ENCODE results near the gene FAAH2.

FAAH2 gene

DNA sequence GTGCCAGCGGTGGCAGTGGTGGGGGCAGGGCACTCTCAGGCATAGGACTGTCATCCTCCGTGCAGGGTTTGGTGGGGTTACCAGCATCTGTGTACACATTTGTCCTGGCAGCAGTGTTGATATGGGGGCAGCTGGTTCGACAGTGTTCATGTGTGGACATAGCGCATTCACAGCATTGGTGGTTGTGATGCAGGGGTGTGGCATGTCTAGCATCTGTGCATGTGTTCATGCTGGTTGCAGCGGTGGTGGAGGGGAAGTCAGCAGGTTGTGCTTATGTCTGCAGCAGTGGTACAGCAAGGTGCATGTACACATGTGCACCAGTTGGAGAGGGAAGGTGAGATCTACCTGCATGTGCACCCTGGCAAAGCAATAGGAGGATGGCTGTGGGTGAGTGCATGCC is 230.0 kb downstream of the FAAH2 start:
- Histone ChIP-seq H3K4me3 (replicated peaks; ENCODE audit: low read depth, low read length) (no peak overlapping the region), H3K36me3 (ENCODE audit: control insufficient read depth, insufficient read depth, low read length) (no peaks in the 10 kb centered on the region), H3K27me3 (replicated peaks; ENCODE audit: control insufficient read depth, insufficient read depth, low read length) (no peaks in the 10 kb centered on the region)
- DNase-seq (ENCODE audit: extremely low read depth, insufficient read length): no peak
- TF ChIP-seq, protein P1, sequence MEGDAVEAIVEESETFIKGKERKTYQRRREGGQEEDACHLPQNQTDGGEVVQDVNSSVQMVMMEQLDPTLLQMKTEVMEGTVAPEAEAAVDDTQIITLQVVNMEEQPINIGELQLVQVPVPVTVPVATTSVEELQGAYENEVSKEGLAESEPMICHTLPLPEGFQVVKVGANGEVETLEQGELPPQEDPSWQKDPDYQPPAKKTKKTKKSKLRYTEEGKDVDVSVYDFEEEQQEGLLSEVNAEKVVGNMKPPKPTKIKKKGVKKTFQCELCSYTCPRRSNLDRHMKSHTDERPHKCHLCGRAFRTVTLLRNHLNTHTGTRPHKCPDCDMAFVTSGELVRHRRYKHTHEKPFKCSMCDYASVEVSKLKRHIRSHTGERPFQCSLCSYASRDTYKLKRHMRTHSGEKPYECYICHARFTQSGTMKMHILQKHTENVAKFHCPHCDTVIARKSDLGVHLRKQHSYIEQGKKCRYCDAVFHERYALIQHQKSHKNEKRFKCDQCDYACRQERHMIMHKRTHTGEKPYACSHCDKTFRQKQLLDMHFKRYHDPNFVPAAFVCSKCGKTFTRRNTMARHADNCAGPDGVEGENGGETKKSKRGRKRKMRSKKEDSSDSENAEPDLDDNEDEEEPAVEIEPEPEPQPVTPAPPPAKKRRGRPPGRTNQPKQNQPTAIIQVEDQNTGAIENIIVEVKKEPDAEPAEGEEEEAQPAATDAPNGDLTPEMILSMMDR (IDR thresholded peaks at IDR 0.05; ENCODE audit: insufficient read depth, low read length, poor library complexity, severe bottlenecking): no peak

DNA sequence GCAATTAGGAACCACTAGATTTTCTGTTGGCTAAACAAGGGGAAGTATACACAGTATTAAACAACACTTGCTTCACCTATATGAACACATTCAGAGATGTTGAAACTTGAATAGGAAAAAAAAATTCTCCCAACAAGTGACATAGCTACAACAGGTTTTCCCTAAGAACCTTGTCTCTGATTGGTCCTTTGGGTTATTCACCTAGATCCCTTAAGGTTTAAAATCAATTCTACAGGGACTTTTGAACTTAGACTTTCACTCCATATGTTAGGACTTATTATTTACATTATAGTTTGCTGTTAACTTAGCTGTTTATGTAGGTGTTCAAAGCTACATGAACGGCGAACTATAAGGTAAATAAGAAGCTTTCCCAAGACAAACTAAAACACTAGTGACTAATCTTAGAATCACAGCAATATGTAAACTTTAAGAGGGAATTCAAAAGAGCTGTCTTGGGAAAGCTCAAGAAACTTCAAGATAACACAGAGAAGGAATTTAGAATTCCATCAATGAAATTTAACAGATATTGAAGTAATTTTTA is 233.1 kb downstream of the FAAH2 start:
- H3K4me3 ChIP-seq (replicated peaks; ENCODE audit: low read depth, low read length): no peak overlapping the region
- no peaks in the 10 kb centered on the region for H3K36me3 ChIP-seq (ENCODE audit: control insufficient read depth, insufficient read depth, low read length)
- TF ChIP-seq, protein P1 (IDR thresholded peaks at IDR 0.05; ENCODE audit: insufficient read depth, low read length, poor library complexity, severe bottlenecking): no peak
- no peak for DNase-seq (ENCODE audit: extremely low read depth, insufficient read length)
- H3K27me3 ChIP-seq (replicated peaks; ENCODE audit: control insufficient read depth, insufficient read depth, low read length): no peaks in the 10 kb centered on the region

DNA sequence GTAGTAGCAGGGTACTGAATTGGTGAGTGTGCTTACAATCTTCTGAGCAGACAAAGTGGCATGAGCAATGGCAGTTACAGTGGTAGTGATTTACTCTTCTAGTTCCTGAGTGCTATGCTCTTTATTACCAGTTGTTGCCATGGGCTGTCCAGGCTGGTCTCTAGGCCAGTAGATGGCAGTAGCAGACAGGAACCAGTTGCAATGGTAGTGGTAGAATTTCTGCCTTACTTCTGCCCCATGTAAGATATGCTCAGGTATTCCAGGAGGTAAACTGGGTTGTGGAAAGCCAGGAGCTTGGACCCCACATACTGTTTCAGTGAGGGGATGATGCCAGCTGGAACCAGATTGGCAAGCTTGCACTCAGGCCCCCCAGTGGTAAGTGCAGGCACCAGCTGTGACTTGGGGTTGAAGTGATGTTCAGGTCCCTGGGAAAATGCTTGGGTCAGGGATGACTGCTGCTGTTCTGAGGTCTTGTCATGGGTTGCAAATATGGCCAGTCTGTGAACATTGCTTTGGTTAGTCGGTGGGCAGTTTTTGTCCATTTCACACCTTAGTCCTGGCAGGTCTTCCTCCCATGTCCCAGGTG is 242.3 kb downstream of the FAAH2 start:
- no peak for DNase-seq (ENCODE audit: extremely low read depth, insufficient read length)

More for the DNA sequence above, 242.3 kb downstream of the FAAH2 start:
- Histone ChIP-seq H3K27me3 (replicated peaks; ENCODE audit: control insufficient read depth, insufficient read depth, low read length) (no peaks in the 10 kb centered on the region), H3K36me3 (ENCODE audit: control insufficient read depth, insufficient read depth, low read length) (no peaks in the 10 kb centered on the region), H3K4me3 (replicated peaks; ENCODE audit: low read depth, low read length) (no peak overlapping the region)
- TF ChIP-seq, protein P1 (IDR thresholded peaks at IDR 0.05; ENCODE audit: insufficient read depth, low read length, poor library complexity, severe bottlenecking): peak; percentile 70
